ENCODE results near the gene ARMC2.

- TF ChIP-seq CTCF (IDR thresholded peaks at IDR 0.05; ENCODE audit: control extremely low read depth in 1 of 3, insufficient read depth in 1 of 3, low read depth in 1 of 3, low read length in 3 of 3) (no peak), SIRT6 (IDR thresholded peaks at IDR 0.05; ENCODE audit: low read length) (no peak), USF2 (IDR thresholded peaks at IDR 0.05; ENCODE audit: low read length) (no peak), CBX8 (IDR thresholded peaks at IDR 0.05; ENCODE audit: borderline replicate concordance, low read depth, low read length) (no peak), YY1 (IDR thresholded peaks at IDR 0.05; ENCODE audit: low read depth, low read length) (no peak), SP1 (IDR thresholded peaks at IDR 0.05; ENCODE audit: low read depth, low read length) (no peak), TCF12 (IDR thresholded peaks at IDR 0.05; ENCODE audit: low read depth, low read length) (no peak), NANOG (IDR thresholded peaks at IDR 0.05; ENCODE audit: insufficient read depth, low read depth, low read length, poor library complexity, severe bottlenecking) (no peak), EZH2 (IDR thresholded peaks at IDR 0.05; ENCODE audit: low read depth, low read length, severe bottlenecking) (no peak), HDAC2 (IDR thresholded peaks at IDR 0.05; ENCODE audit: borderline replicate concordance in 1 of 2, low read depth in 2 of 2, low read length in 2 of 2) (no peak)
Observed at GRCh38 chr6:108940741-108941140, 92.5 kb downstream of the ARMC2 start.

Data from H1 (cell line).